LHCN-M2 (cell line): ENCODE measurements around the gene GRM2. TPM values are rescaled to one million over a fixed set of nuclear protein-coding genes. Genes with fewer than 3 reads are reported as not detected.
A peak's percentile ranks its signal among the peaks of the same experiment; 100 is the strongest.

Source experiments
- DNase-seq: peaks from one replicate; pipeline ENCODE4 v3.0.0-alpha.2; 2012; ENCODE audit warnings: low read depth
- total RNA-seq: library from RNA; depleted of rRNA; stranded (reverse); fragments of >200 nt; gene quantifications from 2 replicates; pipeline ENCODE4 v1.2.3, GENCODE V29; 2014

Gene GRM2
- total RNA-seq, 1 experiment from 2014 or later = not detected

- no peak for DNase-seq
These were observed 1.4 kb upstream of the GRM2 start for GRCh38 chr3:51705276-51706020.

- no peak for DNase-seq
These were observed 815 bp upstream of the GRM2 start for GRCh38 chr3:51706021-51706485.

DNA sequence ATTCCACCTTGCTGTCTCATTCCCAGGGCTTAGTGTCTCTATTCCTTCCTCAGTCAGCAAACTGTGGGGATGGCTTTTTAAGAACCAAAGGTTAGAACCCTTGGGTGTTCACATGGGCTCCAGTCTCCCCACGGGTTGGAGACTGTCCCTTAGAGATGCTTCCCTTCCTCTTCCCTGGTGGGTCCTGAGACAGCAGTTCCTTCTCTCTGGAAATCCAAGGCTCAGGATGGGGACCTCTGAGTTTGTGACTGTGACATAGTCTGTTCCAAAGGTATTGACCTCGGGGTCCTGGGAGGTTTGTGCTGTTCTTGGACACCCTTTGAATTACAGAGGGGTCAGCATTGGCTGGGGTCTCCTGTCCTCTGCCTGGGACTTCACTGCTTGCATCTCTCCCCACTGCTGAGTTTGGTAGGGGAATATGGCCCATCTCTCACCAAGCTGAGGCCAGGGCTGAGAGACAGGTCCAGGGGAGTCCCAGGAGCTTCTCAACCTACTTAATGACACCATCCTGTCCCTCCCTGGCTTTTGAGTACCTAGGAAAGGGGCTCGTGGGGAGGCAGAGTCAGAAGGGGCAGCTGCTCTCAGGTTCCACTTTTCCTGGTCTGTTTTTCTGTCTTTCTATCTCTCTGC is 1.5 kb downstream of the GRM2 start:
- DNase-seq = no peak

- DNase-seq = no peak
These were observed 2.1 kb downstream of the GRM2 start for GRCh38 chr3:51709004-51709420.

DNA sequence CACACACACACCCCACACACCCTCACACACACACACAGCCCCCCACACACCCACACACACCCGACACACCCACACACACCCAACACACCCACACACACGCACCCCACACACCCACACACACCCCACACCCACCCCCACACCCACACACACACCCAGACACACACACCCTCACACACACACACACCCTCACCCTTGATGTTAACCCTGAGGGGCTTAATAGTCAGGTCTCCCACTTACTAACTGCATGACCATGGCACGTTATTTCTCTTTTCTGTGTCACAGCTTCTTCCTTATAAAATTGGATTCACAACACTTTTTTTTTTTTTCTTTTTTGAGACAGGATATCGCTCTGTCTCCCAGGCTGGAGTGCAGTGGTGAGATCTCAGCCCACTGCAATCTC is 2.8 kb downstream of the GRM2 start:
- DNase-seq = no peak

- no peak for DNase-seq
These were observed 3.9 kb downstream of the GRM2 start for GRCh38 chr3:51710631-51711351.

DNA sequence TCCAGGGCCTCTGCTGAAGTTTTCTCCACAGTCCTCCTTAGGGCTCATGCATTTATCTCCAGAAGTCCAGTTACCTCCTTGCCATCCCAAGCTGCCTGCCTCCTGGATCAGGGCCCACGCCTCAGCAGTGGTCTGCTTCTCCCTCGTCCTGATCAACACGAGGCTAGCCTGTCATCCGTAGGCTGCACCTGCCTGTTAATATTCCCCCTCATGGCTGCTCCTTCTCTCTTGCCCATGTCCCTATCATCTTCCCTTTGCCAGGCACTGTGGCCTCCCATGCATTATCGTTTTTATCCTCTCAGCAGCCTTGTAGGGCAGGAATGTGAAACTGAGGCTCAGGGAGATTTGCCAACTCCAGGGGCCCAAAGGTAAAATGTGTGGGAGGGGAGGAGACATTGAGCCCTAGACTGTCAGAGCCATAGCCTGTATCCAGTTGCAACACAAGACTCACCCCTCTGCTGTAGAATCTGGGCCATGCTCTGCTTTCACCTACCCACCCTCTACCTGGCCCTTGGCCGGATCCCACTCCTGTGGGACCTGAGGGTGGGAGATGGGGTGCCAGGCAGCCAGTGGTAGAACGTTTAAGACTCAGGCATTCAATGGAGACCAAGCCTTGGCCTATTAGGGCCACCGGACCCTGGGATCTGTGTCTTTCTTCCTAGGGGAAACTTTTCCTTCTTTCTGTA is 4.6 kb downstream of the GRM2 start:
- no peak for DNase-seq

GRCh38 chr3:51712038-51712420 is 5.2 kb downstream of the GRM2 start:
- DNase-seq = no peak

DNA sequence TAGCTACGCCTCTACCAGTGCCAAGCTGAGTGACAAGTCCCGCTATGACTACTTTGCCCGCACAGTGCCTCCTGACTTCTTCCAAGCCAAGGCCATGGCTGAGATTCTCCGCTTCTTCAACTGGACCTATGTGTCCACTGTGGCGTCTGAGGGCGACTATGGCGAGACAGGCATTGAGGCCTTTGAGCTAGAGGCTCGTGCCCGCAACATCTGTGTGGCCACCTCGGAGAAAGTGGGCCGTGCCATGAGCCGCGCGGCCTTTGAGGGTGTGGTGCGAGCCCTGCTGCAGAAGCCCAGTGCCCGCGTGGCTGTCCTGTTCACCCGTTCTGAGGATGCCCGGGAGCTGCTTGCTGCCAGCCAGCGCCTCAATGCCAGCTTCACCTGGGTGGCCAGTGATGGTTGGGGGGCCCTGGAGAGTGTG is 5.7 kb downstream of the GRM2 start:
- no peak for DNase-seq

DNA sequence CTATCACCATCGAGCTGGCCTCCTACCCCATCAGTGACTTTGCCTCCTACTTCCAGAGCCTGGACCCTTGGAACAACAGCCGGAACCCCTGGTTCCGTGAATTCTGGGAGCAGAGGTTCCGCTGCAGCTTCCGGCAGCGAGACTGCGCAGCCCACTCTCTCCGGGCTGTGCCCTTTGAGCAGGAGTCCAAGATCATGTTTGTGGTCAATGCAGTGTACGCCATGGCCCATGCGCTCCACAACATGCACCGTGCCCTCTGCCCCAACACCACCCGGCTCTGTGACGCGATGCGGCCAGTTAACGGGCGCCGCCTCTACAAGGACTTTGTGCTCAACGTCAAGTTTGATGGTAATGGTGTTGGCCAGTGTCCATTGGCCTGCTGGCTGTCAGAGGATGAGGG is 6.1 kb downstream of the GRM2 start:
- no peak for DNase-seq

- DNase-seq = no peak
These were observed 8.5 kb downstream of the GRM2 start for GRCh38 chr3:51715231-51715976.

DNA sequence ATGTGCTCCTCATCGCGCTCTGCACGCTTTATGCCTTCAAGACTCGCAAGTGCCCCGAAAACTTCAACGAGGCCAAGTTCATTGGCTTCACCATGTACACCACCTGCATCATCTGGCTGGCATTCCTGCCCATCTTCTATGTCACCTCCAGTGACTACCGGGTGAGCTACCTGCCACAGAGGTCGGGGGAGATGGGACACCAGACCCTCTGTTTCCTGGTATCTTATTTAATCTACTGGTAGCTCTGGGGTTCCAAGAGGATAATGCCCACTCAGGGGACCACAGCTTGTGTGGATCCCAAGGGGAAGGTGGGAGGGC is 9.1 kb downstream of the GRM2 start:
- no peak for DNase-seq

DNA sequence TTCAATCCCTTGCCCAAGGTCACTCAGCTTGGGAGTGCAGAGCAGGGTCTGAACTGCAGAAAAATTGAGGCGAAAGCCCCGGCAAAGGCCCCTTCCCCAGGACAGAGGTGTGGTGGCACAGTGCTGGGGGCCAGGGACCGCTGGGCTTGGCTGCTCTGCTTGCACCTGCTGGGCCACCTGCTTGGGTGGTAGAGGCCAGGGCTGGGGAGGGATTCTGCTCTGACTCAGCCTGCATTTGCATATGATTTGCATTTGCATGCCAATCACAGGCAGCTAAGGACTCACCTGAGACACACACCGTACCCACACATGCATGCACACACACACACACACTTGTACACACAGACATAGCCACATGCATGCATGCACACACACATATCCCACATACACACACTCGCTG is 9.9 kb downstream of the GRM2 start:
- DNase-seq = no peak

DNA sequence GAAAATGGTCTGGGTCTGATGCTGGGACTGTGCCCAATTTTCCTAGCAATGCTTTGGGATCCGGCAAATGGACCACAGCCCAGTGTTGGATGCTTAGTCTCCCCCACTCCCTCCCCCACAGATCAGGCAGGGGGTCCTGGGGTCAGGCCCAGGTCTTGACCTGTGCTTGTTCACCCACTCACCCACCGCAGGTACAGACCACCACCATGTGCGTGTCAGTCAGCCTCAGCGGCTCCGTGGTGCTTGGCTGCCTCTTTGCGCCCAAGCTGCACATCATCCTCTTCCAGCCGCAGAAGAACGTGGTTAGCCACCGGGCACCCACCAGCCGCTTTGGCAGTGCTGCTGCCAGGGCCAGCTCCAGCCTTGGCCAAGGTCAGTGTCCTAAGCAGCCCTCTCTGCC is 10.6 kb downstream of the GRM2 start:
- DNase-seq = no peak

DNA sequence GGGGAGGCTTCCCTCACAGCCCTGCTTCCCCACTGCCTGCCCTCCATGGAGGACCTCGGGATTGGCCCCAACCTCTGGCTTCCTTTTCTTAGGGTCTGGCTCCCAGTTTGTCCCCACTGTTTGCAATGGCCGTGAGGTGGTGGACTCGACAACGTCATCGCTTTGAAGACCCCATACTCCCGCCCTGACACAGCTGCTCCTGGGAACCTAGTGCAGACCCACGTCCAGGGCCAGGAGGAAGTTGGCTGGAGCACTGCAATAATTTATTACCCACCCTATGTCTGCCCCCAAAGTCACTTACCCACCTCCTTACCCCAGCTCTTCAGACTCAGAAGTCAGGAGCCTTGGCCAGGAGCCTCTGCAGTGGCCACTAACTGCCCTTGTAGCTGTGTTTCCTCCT is 11.1 kb downstream of the GRM2 start:
- no peak for DNase-seq

DNA sequence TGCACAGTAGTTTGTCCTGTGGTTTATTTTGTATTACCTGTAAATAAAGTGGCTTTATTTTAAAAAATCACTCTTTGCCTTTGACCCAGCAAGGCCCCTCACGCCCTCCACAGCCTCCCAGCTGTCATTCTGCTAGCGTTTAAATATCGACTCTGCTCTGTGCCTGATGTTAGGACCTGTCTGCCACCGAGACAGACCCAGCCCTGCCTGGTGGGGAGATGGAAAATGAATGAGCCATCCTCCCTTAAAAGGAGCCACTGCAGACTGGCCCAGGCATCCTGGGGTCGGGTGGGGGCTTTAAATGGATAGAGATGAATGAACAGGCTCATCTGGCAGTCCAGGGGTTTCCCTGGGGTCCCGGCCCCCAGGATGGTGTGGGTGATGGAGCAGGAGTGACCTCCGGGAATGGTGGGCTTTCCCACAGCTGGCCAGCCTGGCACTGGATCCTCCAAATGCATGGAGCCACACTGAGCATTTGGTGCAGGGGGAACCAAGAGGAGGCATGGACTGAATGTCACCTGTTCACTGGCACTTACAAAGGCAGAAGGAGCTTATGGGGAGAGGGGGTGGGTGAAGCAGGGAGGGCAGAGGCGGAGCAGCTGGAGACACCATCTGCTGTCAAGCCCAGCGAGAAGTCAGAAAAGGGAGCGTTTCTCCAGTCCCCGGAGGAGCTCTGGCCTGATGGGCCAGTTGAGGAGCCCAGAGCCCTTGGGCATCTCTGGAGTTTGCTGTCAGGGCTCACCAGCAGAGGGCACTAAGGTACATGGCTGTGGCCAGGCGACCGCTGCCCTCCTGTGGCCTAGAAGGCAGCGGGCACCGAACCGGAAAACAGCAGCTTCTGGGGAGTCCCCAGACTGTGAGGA is 11.9 kb downstream of the GRM2 start:
- peak; percentile 50 for DNase-seq

DNA sequence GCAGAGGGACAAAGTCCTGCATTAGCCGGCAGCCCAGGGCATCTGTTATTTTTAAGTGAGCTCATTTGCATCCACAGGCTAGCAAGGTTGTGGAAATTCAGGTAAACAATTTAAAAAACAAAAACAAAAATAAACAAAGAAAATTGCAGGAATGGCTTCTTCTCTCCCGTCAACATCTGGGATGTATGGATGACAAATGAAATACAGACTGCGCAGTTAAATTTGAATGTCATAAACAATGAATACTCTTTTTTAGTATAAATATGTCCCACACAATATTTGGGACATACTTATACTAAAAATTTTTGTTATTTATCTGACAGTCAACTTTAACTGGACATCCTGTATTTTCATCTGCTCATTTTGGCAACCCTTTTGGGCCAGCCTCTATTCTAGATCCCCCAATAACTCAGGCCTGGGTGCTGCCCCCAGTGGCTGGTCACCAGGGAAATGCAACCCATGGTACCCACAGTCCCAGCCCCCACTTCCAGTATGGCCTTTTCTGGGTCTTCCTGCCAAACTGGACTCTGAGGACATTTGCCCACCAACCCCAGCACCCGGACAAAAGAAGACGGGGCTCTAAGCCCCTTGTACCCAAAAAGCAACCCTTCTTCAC is 12.7 kb downstream of the GRM2 start:
- no peak for DNase-seq

GRCh38 chr3:51720292-51721061 is 13.6 kb downstream of the GRM2 start:
- no peak for DNase-seq

- no peak for DNase-seq
These were observed 14.3 kb downstream of the GRM2 start for GRCh38 chr3:51721062-51721745.
